Measurements from ENCODE around the gene ABCG8.
"Not testable (repeated sequence)": the region's sequence is repeated elsewhere in the genome, so short reads cannot be mapped to it uniquely, and the experiment has no call there.

Gene ABCG8

DNA sequence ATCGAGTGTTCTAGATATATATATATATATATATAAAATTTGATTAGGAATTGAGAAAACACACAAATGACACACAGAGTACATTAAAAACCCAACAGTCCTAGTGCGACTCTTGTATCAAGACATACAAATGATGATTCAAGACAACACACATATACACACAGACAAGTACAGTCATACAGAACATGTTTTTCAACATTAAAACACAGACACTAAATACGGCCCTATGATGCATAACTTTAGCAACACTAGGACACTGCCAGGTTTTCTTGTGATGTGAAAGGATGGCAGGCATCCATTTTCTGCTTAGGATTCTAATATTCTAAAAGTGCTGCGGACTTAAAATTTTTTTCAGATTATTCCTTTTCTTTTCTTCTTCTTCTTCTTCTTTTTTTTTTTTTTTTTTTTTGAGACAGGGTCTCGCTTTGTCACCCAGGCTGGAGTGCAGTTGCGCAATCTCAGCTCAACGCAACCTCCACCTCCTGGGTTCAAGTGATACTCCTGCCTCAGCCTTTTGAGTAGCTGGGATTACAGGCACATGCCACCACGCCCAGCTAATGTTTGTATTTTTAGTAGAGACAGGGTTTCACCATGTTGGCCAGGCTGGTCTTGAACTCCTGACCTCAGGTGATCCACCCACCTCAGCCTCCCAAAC lies 72.5 kb downstream of the ABCG8 start:
- DNase-seq (ENCODE audit: low read depth in 2 of 2), result not testable (repeated sequence)

DNA sequence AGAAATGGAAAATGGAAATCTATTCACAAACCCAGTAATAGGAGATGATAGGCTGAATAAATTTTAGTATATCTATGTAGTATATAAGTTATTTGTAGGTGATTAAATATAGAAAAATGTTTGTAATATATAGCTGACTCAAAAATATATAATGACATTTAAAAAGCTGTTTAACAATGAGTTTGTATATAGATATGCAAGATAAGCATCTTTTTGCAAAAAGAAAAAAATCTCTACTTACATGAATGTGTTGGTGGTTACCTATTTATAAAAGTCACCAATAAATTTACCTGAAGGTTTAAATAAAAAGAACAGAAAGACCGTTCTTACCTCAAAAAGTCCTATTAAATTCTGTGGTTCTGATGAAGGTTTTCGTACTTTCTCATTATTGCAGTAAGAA lies 85.7 kb downstream of the ABCG8 start:
- DNase-seq (ENCODE audit: low read depth in 2 of 2), result no peak

DNA sequence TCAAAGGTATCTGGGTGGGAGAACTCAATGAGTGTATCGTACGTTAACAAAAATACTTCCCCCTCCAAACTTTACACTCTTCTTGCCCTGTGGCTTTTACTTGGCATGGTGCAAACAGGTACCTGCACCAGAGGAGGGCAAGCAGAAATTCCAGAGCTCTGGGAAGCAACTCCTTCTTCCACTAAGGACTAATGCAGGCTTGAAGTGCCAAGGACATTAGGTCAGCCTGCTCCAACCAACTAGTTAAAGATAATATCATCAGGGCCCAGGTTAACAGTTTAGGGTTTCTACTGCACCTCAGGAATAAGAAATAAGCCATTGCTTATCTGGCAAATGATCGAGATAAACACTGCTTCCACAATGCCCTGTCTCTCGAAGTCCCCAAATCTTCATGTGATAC lies 86.7 kb downstream of the ABCG8 start:
- DNase-seq (ENCODE audit: low read depth in 2 of 2), result no peak

DNA sequence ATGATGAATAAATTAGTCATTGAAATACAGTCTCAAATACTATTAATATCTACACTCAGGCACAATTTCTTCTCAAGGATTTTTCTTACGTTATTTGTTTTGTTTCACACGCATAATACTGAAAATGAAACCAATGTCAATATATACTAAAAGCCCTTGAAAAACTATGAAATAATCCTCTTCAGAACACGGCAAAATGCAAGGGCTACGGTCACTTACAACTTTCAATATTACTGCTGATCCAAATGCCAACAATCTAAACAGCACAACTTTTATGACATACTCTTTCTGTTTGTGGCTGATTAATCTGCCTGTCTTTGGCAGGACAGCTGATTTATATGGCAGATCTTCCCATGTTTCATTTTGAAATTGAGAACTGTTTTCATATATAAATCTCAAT lies 88.7 kb downstream of the ABCG8 start:
- no peak for DNase-seq (ENCODE audit: low read depth in 2 of 2)

DNA sequence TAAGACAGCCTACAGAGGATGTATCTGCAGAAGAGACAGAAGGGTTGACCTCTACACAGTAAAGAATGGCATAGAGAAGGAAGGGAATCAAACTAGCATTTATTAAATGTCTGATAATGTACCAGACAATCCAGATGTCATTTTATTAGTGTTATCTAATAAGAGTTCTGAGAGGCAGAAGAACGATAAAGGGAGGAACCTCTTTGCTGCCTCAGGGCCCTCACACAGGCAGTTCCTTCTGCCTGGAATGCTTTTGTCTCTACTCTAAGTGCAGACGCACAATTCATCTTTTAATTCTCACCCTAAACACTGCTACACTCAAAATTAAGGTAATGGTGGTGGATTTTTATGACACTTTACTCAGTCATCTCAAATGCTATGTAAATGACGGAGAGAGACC lies 92.5 kb downstream of the ABCG8 start:
- no peak for DNase-seq (ENCODE audit: low read depth in 2 of 2)

All from stimulated activated CD8-positive, alpha-beta memory T cell treated with anti-CD3 and anti-CD28 coated beads, Interleukin-2, amount 100 ng/mL, for 48 hours (primary cell).